Osteoblast (primary cell): ENCODE results near the gene OSBPL5. TPM values are rescaled to one million over a fixed set of nuclear protein-coding genes. Genes with fewer than 3 reads are reported as not detected.

Experiments used
- DNase-seq: peaks from one replicate; pipeline ENCODE4 v3.0.0; 2011; ENCODE audit warnings: low spot score, mixed read lengths; ENCODE audit not compliant: insufficient read length; ENCODE audit errors: missing footprints
- H2AFZ ChIP-seq: 2 replicates; pipeline ENCODE4 v1.6.0; 2011; ENCODE audit warnings: mild to moderate bottlenecking, low read length
- H3K27ac ChIP-seq: 2 replicates; pipeline ENCODE4 v1.5.1; 2011; ENCODE audit warnings: mild to moderate bottlenecking, low read depth, low read length, moderate library complexity
- H3K27me3 ChIP-seq: 2 replicates; pipeline ENCODE4 v1.6.0; 2012; ENCODE audit warnings: mild to moderate bottlenecking, control low read depth, inconsistent platforms, low read length, moderate library complexity; ENCODE audit not compliant: insufficient read depth
- H3K36me3 ChIP-seq: 2 replicates; pipeline ENCODE4 v1.5.1; 2011; ENCODE audit warnings: mild to moderate bottlenecking, low read length, control low read depth, moderate library complexity; ENCODE audit not compliant: insufficient read depth
- H3K4me1 ChIP-seq: 2 replicates; pipeline ENCODE4 v1.5.1; 2011; ENCODE audit warnings: mild to moderate bottlenecking, low read length, control low read depth, moderate library complexity; ENCODE audit not compliant: insufficient read depth
- H3K4me2 ChIP-seq: 2 replicates; pipeline ENCODE4 v1.6.0; 2011; ENCODE audit warnings: mild to moderate bottlenecking, low read length; ENCODE audit not compliant: insufficient read depth
- H3K4me3 ChIP-seq: fragments of 200-600 bp; sonication (generic); 3 replicates; pipeline ENCODE4 v1.5.1; 2012; ENCODE audit warnings: mild to moderate bottlenecking, low read length, inconsistent platforms; ENCODE audit not compliant: insufficient read depth
- H3K79me2 ChIP-seq: 2 replicates; pipeline ENCODE4 v1.6.0; 2012; ENCODE audit warnings: mild to moderate bottlenecking, low read length, control low read depth, inconsistent platforms; ENCODE audit not compliant: insufficient read depth
- H3K9me3 ChIP-seq: 2 replicates; pipeline ENCODE4 v1.5.1; 2011; ENCODE audit warnings: low read depth, low read length, control low read depth
- H4K20me1 ChIP-seq: 2 replicates; pipeline ENCODE4 v1.6.0; 2012; ENCODE audit warnings: mild to moderate bottlenecking, low read length, control low read depth; ENCODE audit not compliant: insufficient read depth
- total RNA-seq: library from RNA; depleted of rRNA; stranded (reverse); fragments of >200 nt; gene quantifications from 2 replicates; pipeline ENCODE4 v1.2.3, GENCODE V29; 2012
- TF ChIP-seq, protein P1 (sequence below): IDR thresholded peaks from 2 replicates; pipeline ENCODE4 v1.5.1; 2011; ENCODE audit warnings: mild to moderate bottlenecking, low read depth, low read length, moderate library complexity; ENCODE audit errors: extremely low read depth

OSBPL5 gene
- total RNA-seq, 1 donor, result 49.9 TPM

DNA sequence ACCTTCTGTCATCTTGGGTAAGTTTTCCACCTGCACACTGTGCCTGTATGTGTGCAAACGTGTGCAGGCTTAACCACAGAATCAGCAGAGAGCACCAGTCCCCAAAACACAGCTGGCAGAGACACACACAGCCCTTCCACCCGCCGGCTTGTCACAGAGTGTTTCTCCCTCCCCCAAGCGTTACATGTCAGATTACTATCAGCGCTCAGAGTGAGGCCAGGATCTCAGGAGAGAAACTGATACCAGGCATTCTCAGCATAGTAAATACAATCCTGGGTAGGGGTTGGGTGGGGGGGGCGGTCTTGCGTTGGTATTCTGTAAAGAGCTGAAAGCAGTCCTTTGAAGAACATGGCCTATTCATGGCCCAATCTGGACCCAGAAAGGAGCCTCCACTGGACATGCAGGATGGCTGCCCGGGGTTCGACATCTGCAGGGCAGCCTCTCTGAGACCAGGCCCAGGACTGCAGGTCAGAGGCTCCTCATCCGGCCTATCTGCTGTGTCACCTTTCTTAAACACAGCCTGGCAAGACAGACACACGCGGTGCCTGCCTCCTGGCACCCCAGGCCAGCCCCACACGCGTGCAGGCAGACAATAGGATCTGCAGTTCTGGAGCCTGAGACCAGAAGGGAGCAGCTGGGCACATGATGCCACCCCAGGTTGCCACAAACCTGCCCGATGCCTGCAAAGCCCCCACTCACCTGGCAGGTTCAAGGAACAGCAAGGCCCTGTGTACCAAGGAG is 1.7 kb downstream of the OSBPL5 start:
- Histone ChIP-seq H3K4me3 (peak overlapping the region; percentile 89), H3K79me2 (peaks cover 57% of the 10 kb centered on the region), H2AFZ (no peak overlapping the region), H3K36me3 (no peaks in the 10 kb centered on the region), H4K20me1 (peaks cover 46% of the 10 kb centered on the region), H3K4me2 (peak overlapping the region; percentile 96), H3K27ac (no peak overlapping the region), H3K27me3 (no peaks in the 10 kb centered on the region), H3K4me1 (peaks cover 36% of the 10 kb centered on the region), H3K9me3 (no peaks in the 10 kb centered on the region)
- DNase-seq, result peak; percentile 87
- TF ChIP-seq, protein P1, sequence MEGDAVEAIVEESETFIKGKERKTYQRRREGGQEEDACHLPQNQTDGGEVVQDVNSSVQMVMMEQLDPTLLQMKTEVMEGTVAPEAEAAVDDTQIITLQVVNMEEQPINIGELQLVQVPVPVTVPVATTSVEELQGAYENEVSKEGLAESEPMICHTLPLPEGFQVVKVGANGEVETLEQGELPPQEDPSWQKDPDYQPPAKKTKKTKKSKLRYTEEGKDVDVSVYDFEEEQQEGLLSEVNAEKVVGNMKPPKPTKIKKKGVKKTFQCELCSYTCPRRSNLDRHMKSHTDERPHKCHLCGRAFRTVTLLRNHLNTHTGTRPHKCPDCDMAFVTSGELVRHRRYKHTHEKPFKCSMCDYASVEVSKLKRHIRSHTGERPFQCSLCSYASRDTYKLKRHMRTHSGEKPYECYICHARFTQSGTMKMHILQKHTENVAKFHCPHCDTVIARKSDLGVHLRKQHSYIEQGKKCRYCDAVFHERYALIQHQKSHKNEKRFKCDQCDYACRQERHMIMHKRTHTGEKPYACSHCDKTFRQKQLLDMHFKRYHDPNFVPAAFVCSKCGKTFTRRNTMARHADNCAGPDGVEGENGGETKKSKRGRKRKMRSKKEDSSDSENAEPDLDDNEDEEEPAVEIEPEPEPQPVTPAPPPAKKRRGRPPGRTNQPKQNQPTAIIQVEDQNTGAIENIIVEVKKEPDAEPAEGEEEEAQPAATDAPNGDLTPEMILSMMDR, result no peak

DNA sequence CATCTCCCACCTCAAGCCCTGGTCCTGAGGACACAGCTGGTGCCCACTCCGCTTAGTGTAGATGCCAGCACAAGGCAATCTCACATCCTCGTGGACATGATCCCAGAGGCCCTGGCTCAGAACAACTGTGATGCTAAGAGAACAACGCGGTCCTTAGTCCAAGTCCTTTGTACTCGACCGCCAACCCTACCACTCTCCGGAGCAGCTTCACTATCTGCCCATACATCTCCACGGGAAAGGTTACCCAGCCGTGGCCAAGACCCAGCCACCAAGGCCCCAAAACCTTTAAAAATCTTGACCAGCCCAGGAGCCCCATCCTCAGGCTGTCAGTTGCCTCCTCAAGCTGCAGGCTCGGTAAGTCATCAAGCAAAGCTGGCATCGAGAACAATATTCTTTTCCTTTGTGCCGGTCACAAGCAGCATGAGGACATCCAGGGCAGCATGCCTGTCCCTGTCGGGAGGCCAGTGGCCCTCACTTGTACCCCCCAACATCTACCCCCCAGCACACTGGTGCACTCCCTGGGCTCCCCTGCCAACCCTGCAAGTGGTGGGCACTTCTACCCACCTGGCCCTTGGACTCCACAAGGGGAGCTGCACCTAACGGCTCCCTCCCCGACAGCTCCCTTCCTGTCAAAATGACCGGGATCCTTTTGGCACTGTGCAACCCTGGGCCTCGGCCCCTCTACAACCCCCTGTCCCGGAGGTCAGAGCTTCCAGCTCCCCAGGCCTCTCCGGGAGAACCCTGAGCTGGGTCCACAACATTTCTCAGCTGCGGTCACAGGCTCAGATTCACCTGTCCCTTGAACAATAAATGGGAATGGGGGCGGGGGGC is 2.5 kb downstream of the OSBPL5 start:
- H3K27me3 ChIP-seq, result no peaks in the 10 kb centered on the region
- H4K20me1 ChIP-seq, result peaks cover 53% of the 10 kb centered on the region
- peak; percentile 69 for DNase-seq
- no peak overlapping the region for H3K4me2 ChIP-seq
- peaks cover 65% of the 10 kb centered on the region for H3K79me2 ChIP-seq
- H3K4me1 ChIP-seq, result peaks cover 36% of the 10 kb centered on the region
- H3K4me3 ChIP-seq, result no peak overlapping the region
- TF ChIP-seq, protein P1, result no peak
- no peak overlapping the region for H2AFZ ChIP-seq
- H3K36me3 ChIP-seq, result no peaks in the 10 kb centered on the region
- H3K27ac ChIP-seq, result no peak overlapping the region
- H3K9me3 ChIP-seq, result no peaks in the 10 kb centered on the region

DNA sequence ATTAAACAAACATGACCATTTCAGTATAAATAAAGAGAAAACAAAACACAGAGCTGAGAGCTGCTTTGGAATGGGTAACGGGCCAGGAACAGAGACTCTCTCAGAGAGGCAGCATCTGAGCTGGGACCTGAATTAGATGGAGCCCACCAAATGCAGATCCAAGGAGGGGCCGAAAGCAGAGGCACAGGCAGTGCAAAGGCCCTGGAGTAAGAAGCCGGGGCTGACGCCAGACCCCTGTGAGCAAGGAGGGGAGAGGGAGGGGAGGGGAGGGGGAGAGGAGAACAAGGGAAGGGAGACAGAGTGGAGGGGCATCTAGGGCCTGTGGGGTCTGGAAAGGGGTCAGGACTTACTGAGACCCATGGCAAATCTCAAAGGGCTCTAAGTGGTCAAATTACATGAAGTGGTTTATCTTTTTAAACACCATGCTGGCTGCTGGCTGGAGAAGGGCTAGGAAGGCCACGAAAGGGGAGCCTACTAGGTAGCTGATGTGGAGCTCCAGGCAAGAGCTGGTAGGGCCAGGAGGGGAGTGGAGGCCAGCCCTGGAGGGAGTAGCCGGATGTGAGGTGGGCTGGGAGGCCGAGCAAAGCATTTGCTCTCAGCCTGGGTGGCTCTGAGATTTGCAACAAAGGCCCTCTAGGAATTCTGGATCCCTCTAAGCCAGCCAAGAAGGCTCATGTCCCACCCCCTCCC is 3.2 kb downstream of the OSBPL5 start:
- H3K79me2 ChIP-seq, result peaks cover 73% of the 10 kb centered on the region
- no peak overlapping the region for H3K27ac ChIP-seq
- H3K27me3 ChIP-seq, result no peaks in the 10 kb centered on the region
- no peak overlapping the region for H3K4me2 ChIP-seq
- no peaks in the 10 kb centered on the region for H3K36me3 ChIP-seq
- DNase-seq, result peak; percentile 37
- H3K9me3 ChIP-seq, result no peaks in the 10 kb centered on the region
- no peak overlapping the region for H3K4me3 ChIP-seq
- TF ChIP-seq, protein P1, result no peak
- no peak overlapping the region for H2AFZ ChIP-seq
- H3K4me1 ChIP-seq, result peaks cover 36% of the 10 kb centered on the region
- H4K20me1 ChIP-seq, result peaks cover 55% of the 10 kb centered on the region
